ENCODE data around the gene TMEM37. TPM values are rescaled to one million over a fixed set of nuclear protein-coding genes. Genes with fewer than 3 reads are reported as not detected.

Gene TMEM37
- total RNA-seq, 1 experiment from 2014 or later = 4.2 TPM

DNA sequence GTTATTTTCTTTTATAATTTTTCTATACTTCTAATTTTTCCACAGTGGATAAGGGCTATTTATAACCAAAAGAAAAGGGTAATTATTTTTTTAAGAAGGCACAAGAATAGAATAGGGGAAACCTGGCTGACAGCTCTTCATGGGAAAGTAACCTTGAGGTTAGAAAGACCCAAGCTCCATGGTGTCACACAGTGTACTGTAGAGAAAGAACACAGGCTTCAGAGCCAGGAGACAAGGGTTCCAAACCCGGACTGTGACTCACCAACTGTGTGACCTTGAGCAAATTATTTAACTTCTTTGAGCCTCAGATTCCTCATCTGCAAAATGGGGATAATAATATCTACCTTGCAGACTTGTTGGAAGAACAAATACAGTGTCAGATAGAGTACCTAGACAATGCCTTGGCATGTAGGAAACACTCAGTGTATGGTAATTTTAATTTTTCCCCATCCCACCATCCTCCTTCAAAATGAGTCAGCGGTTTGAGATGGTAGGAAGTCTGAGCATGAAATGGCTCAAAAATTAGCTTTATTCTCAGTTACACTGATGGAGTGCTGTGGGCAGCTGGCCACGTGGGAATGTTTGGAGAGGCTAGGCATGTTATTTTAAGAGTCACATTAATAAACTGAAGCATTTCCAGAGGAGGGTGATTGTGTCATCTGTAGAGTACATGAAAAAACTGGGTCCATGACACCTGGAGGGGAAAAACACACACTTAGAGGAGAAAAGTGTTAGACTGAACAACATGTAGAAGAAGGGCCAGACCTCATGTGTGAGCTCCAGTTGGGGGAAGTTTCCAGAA is 36.7 kb downstream of the TMEM37 start:
- Histone ChIP-seq H2BK20ac (ENCODE audit: low read depth, low read length, poor library complexity, severe bottlenecking) (no peak overlapping the region), H2BK120ac (ENCODE audit: low read depth, low read length, poor library complexity, severe bottlenecking) (no peak overlapping the region), H3K4me1 (ENCODE audit: insufficient read depth, low read length) (no peaks in the 10 kb centered on the region), H3K23me2 (ENCODE audit: insufficient read length, low read depth, low read length, poor library complexity, severe bottlenecking) (no peaks in the 10 kb centered on the region), H3K4me2 (ENCODE audit: insufficient read depth, insufficient read length, low read length) (no peak overlapping the region), H3T11ph (ENCODE audit: low read length) (no peak overlapping the region), H3K14ac (ENCODE audit: insufficient read depth, low read length) (no peak overlapping the region), H3K9me3 (ENCODE audit: control insufficient read depth, low read depth, low read length) (no peaks in the 10 kb centered on the region), H3K56ac (ENCODE audit: insufficient read length, low read depth, low read length) (no peak overlapping the region), H3K23ac (ENCODE audit: insufficient read length, low read depth, low read length) (no peak overlapping the region), H2AFZ (ENCODE audit: low read length) (no peak overlapping the region), H4K8ac (replicated peaks; ENCODE audit: insufficient read length, low read depth, low read length) (no peak overlapping the region), H2BK12ac (ENCODE audit: insufficient read length, low read depth, low read length) (no peak overlapping the region), H3K27me3 (ENCODE audit: insufficient read depth, low read length) (no peaks in the 10 kb centered on the region), H3K79me1 (ENCODE audit: insufficient read depth, low read depth, low read length, poor library complexity, severe bottlenecking) (no peaks in the 10 kb centered on the region), H3K4ac (ENCODE audit: low read depth, low read length) (no peak overlapping the region), H3K9ac (ENCODE audit: extremely low read depth, insufficient read length, low read length) (no peak overlapping the region), H4K5ac (ENCODE audit: insufficient read length, low read depth, low read length) (no peak overlapping the region), H3K18ac (ENCODE audit: insufficient read length, low read depth, low read length) (no peak overlapping the region), H2AK5ac (ENCODE audit: insufficient read length, low read length) (no peak overlapping the region), H4K91ac (ENCODE audit: insufficient read length, low read depth, low read length) (no peak overlapping the region), H4K20me1 (ENCODE audit: control insufficient read depth, insufficient read depth, insufficient read length) (no peaks in the 10 kb centered on the region), H2BK5ac (ENCODE audit: insufficient read length, low read length) (no peak overlapping the region), H3K79me2 (ENCODE audit: insufficient read depth, low read length) (no peaks in the 10 kb centered on the region), H3K27ac (ENCODE audit: insufficient read length, low read depth, low read length) (no peak overlapping the region), H2BK15ac (ENCODE audit: low read depth, low read length) (no peak overlapping the region)
- no peaks in the 10 kb centered on the region for H3K9me3 Mint-ChIP-seq
- no CpG with 5 or more reads among the region's 3 CpGs for WGBS (ENCODE audit: extremely low coverage, insufficient read length, low lambda C conversion rate)
- peaks cover 6% of the 10 kb centered on the region; the same call in 1 of the 2 replicates for H3K27me3 Mint-ChIP-seq (ENCODE audit: low read depth)
- DNase-seq = no peak
- peaks cover 10 to 20% of the 10 kb centered on the region in 2 experiments for H3K4me1 Mint-ChIP-seq
- no peak for TF ChIP-seq CTCF (conservative IDR thresholded peaks at IDR 0.05)
- no peak overlapping the region; a peak in 1 of 7 replicates for H3K27ac Mint-ChIP-seq
- no peaks in the 10 kb centered on the region for H3K36me3 Mint-ChIP-seq (ENCODE audit: insufficient read depth in 1 of 3, low read depth in 3 of 3)
- no peak overlapping the region for H3K4me3 Mint-ChIP-seq
